Epithelial cell of prostate (primary cell): ENCODE measurements around the gene SLC35A1.
A peak's percentile ranks its signal among the peaks of the same experiment; 100 is the strongest.
"Not testable (repeated sequence)": the region's sequence is repeated elsewhere in the genome, so short reads cannot be mapped to it uniquely, and the experiment has no call there.

Experiments
- DNase-seq: peaks from one replicate; pipeline ENCODE4 v3.0.0-alpha.2; 2011; ENCODE audit warnings: low read depth, low spot score
- H3K27ac ChIP-seq: fragments of 450-650 bp; 2 replicates; pipeline ENCODE4 v1.5.1; 2017; ENCODE audit warnings: mild to moderate bottlenecking

The SLC35A1 gene, protein sequence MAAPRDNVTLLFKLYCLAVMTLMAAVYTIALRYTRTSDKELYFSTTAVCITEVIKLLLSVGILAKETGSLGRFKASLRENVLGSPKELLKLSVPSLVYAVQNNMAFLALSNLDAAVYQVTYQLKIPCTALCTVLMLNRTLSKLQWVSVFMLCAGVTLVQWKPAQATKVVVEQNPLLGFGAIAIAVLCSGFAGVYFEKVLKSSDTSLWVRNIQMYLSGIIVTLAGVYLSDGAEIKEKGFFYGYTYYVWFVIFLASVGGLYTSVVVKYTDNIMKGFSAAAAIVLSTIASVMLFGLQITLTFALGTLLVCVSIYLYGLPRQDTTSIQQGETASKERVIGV

GRCh38 chr6:87472525-87473418 lies at the start of gene SLC35A1:
Gene SLC35A1 (plus strand): TSS chr6:87472974. CDS start chr6:87473004, 30 bp downstream.
- no peak for DNase-seq
- peak within 1 kb of the TSS; percentile 86 for H3K27ac ChIP-seq

DNA sequence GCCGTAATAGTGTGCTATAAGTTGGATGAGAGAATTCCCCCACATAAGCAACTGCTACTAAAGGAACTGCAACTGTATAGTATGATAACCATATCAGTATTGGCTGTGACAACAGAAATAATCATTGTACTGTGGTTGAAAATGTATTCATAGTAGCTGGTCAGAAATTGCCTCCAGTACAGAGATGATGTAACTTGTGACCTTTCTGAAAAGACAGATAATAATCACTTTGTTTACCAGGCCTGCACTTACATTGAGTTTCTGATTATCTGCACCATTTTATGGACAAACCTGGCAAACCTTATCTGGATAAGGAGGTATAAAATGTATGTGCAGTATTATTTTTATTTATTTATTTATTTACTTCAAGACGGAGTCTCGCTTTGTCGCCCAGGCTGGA lies 46.0 kb upstream of the SLC35A1 start:
- DNase-seq, result no peak
- no peak overlapping the region for H3K27ac ChIP-seq

DNA sequence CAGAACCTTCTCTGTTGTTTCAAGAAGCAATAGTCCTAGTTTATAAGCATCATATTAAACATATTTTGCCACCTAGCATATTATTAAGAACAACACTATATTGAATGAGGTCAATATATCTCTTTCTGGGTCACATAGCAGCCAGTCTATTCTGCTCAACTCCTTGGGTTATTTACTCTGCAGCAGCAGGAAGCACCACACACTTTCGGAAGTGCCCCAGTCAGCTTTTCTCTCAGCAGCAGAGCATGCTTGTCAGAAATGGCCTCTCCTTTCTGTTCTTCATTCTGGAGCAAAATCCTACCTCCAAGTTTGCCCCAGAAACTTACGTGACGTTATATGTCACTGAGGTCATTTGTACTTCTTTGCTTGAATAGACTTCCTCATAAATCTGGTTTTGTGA lies 42.3 kb upstream of the SLC35A1 start:
- H3K27ac ChIP-seq, result no peak overlapping the region
- DNase-seq, result no peak

- no peak for DNase-seq
- H3K27ac ChIP-seq, result no peak overlapping the region
These were observed 41.5 kb upstream of the SLC35A1 start for GRCh38 chr6:87431263-87431662.

DNA sequence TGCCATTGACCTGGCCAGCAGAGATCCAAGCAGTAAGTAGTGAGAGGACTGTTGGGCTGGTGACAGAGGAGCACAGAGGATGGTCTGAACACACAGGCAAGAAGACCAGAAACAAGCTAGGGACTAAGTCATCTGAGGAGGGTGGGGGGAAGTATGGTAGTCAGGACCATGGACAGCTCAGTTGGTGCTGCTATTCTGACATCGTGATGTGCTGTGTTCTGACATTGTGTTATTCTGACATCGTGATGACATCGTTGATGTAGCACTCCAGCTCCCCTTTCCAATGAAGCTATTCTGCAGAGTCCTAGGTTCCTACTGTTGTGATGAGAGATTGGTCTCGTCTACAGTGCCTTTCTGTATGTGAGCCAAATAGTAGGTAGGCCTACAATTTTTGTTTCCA lies 36.3 kb upstream of the SLC35A1 start:
- DNase-seq, result peak; percentile 26
- H3K27ac ChIP-seq, result no peak overlapping the region

GRCh38 chr6:87441711-87442110 lies 31.1 kb upstream of the SLC35A1 start:
- no peak for DNase-seq
- H3K27ac ChIP-seq, result no peak overlapping the region

DNA sequence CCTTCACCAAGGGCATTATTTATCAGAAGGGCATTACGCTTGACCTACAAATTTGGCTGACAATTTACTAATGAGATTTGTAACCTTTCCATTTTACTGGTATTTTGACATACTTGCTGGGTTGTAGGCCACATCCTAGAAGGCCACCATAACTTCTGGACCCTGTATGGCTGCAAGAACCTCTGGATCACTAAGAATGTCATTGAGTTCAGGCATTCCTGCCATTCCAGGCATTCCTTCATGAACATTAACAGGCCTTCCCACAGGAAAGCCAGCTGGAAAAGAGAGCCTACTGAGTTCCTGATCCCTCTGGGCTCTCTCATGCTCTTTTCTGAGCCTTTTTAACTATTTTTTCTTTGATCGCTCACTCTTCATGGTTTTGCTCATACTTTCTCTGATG lies 28.4 kb upstream of the SLC35A1 start:
- H3K27ac ChIP-seq, result no peak overlapping the region
- no peak for DNase-seq

DNA sequence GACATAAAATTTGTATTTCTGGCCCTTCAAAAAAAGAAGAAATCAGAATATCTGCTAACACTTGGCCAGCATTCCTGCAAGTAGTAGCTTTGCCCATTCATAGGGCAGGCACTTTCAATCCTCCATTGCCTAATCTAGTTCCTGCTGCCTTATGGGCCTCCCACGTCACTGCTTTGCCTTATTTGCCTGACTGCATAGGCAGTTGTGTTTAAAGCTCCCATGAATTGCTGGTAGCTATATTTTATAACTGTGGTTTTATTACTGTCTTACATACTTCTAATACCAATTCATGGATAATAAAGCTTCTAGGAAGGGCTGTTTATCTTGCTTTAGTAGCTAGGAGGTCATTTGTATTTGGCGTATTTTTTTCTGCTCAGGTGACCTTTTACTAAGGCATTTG lies 7.7 kb upstream of the SLC35A1 start:
- no peak for DNase-seq

DNA sequence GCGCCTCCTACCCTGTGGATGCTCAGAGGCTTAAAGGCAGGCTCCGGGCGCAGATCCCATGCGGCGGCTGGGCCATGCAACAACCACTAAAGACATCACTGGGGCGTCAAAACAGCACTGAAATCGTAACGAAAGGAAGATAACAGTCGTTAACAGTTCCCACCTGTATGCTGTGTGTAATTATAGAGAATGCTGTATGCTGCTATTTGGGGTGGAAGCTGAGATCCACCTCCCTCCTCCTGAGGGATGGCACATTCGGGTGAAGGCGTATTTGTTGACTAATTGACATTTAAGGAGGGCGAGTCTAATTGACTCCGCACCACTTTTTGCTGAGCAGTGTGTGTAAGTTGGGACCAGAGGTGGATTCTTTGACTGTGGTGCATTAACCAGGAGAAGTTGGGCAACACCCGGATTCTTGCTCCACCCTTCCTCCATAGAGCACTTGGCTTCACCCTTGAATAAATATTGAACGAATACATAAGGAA lies 687 bp downstream of the SLC35A1 start:
- no peak for DNase-seq

More for the DNA sequence above, 7.7 kb upstream of the SLC35A1 start:
- no peak overlapping the region for H3K27ac ChIP-seq

GRCh38 chr6:87481931-87482330 lies 9.2 kb downstream of the SLC35A1 start:
- H3K27ac ChIP-seq, result no peak overlapping the region
- no peak for DNase-seq

More for the DNA sequence above, 687 bp downstream of the SLC35A1 start:
- peak overlapping the region; percentile 86 for H3K27ac ChIP-seq

DNA sequence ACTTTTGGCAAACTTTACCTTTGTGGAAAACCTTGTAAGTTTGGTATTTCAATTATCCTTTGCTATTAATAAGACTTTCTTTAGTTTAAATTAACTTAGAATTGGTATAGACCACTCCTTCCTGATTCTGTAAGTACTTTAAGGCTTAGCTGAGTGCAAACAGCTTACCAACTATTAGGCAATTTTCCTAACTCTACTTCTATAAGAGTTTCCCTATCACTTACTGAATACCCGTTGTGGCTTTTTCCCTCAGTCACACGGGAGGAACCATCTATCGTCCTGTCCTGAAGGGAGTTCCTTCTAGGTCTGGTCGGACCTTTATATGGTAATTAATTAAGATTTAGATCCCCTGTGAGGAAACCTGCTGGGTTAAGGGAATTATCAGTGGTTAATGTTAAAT lies 9.6 kb downstream of the SLC35A1 start:
- no peak overlapping the region for H3K27ac ChIP-seq
- no peak for DNase-seq

DNA sequence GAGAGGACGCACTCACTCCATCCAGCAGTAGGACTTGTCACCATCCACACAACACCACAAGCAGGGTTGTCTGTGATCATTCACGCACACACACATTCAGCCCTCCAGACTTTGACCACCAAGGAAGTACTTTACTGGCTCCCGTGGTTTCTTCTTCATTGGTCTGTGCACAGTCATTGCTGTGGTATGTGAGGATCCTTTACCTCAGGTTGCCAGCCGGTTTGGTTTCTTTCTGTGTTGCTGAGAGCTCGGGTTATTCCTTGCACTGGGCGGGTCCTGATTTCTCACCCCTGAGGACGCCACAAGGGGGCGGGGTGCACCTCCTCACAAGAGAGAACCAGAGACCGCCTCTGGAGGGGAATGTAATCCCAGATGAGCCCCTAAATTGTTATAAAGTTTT lies 11.2 kb downstream of the SLC35A1 start:
- DNase-seq, result no peak
- H3K27ac ChIP-seq, result peak overlapping the region; percentile 65

GRCh38 chr6:87484491-87484890 lies 11.7 kb downstream of the SLC35A1 start:
- no peak for DNase-seq
- H3K27ac ChIP-seq, result peak overlapping the region; percentile 65

- no peak for DNase-seq
- H3K27ac ChIP-seq, result no peak overlapping the region
These were observed 14.8 kb downstream of the SLC35A1 start for GRCh38 chr6:87487555-87487954.

- not testable (repeated sequence) for H3K27ac ChIP-seq, DNase-seq
These were observed 16.6 kb downstream of the SLC35A1 start for GRCh38 chr6:87489326-87489725.

DNA sequence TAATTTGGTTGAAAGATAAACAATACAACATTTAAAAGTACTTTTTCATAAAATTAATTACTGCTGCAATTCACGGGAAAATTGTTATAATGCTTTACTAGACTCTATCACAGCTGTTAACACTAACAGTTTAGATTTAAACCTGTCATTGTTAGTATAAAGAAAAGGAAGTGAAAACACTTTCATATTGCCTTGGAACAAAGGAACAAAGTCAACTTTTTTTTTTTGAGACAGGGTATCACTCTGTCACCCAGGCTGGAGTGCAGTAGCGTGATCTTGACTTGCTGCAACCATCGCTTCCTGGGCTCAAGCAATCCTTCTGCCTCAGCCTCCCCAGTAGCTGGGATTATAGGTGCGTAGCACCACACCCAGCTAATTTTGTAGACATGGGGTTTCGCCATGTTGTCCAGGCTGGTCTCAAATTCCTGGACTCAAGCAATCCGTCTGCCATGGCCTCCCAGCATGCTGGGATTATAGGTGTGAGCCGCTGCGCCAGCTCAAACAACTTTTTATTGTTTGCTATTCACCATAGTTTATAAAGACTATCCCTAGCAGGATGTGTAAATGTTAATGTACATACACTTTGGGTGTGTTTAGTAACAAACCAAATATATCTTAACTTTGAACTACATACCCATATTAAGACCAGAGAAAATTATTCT lies 22.1 kb downstream of the SLC35A1 start:
- DNase-seq, result no peak
- no peak overlapping the region for H3K27ac ChIP-seq

DNA sequence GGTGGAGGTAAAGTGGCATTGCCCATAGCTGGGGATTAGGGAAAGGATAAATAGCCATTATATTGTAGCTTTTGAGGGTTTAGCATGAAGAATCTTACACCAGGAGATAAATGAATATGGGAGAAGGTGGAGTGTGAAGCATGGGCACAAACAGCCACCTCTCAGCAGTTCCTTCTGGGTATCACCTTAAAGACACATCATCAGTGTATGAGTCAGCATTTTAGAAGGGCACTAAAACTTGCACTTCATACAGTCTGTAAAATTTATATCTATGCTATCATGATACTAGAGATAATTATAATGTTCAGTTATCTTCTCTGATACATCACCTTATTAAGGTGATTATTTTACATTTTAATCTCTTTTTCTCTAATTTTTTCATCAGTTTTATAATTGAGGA lies 25.3 kb downstream of the SLC35A1 start:
- DNase-seq, result no peak
- no peak overlapping the region for H3K27ac ChIP-seq

- no peak for DNase-seq
These were observed 29.2 kb downstream of the SLC35A1 start for GRCh38 chr6:87501809-87502572.

DNA sequence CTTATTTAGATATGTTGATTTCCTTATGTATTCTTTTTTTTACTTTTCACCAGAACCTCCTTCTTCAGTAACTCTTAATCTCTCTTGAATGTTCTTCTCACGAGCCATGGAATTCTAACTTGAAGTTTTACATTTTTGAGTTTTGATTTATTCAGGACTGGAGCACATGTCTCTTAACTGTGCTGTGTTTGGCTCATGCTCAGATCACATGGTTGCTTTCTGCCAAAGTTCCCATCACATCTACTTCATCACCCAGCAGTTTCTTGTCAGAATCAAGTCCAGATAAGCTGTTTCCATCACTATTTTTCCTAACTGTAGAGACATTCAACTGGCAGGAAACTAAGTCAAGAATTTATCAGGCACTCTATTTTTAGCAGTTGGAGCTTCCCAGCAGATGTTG lies 31.7 kb downstream of the SLC35A1 start:
- no peak overlapping the region for H3K27ac ChIP-seq
- DNase-seq, result no peak

More at GRCh38 chr6:87501809-87502572, 29.2 kb downstream of the SLC35A1 start:
- H3K27ac ChIP-seq, result no peak overlapping the region

- DNase-seq, result no peak
- no peak overlapping the region for H3K27ac ChIP-seq
These were observed 42.1 kb downstream of the SLC35A1 start for GRCh38 chr6:87514831-87515230.
